Measurements from ENCODE around the gene DPP9. TPM values are rescaled to one million over a fixed set of nuclear protein-coding genes. Genes with fewer than 3 reads are reported as not detected.

The DPP9 gene
- total RNA-seq, 1 experiment from 2014 or later: 27.7 TPM

- DNase-seq (ENCODE audit: low spot score): peak; percentile 75
These were observed 90.3 kb downstream of the DPP9 start for GRCh38 chr19:4633140-4633967.

Other genes with a start within 250 kb of the DPP9 start
- gene PLIN4, start 205.4 kb downstream of the DPP9 start, total RNA-seq (2014; rRNA removed; shearing (Covaris generic)): 0.75 and 1.4 TPM in 2 replicates
- gene PLIN5, start 188.6 kb downstream of the DPP9 start, total RNA-seq (2014; rRNA removed; shearing (Covaris generic)): 0.25 TPM in 1 of 2 replicates, not detected in the other
- 0.29 and 0.43 TPM in 2 replicates for gene LRG1, start 183.8 kb downstream of the DPP9 start, total RNA-seq (2014; rRNA removed; shearing (Covaris generic))
- 7.5 and 8.4 TPM in 2 replicates for gene SEMA6B, start 164.2 kb downstream of the DPP9 start, total RNA-seq (2014; rRNA removed; shearing (Covaris generic))
- 2.7 and 2.8 TPM in 2 replicates for gene TNFAIP8L1, start 84.3 kb downstream of the DPP9 start, total RNA-seq (2014; rRNA removed; shearing (Covaris generic))
- 165 and 192 TPM in 2 replicates for gene MYDGF, start 53.5 kb downstream of the DPP9 start, total RNA-seq (2014; rRNA removed; shearing (Covaris generic))
- gene FEM1A, start 67.9 kb upstream of the DPP9 start, total RNA-seq (2014; rRNA removed; shearing (Covaris generic)): 6.0 and 6.1 TPM in 2 replicates
- gene TICAM1, start 107.9 kb upstream of the DPP9 start, total RNA-seq (2014; rRNA removed; shearing (Covaris generic)): 0.49 and 0.64 TPM in 2 replicates
- 86.6 and 92.1 TPM in 2 replicates for gene PLIN3, start 143.8 kb upstream of the DPP9 start, total RNA-seq (2014; rRNA removed; shearing (Covaris generic))
- not detected in 2 replicates for gene ARRDC5, start 179.1 kb upstream of the DPP9 start, total RNA-seq (2014; rRNA removed; shearing (Covaris generic))
- 26.9 and 35.8 TPM in 2 replicates for gene UHRF1, start 185.7 kb upstream of the DPP9 start, total RNA-seq (2014; rRNA removed; shearing (Covaris generic))
- gene KDM4B, start 245.3 kb upstream of the DPP9 start, total RNA-seq (2014; rRNA removed; shearing (Covaris generic)): 4.6 and 7.2 TPM in 2 replicates